GM19324 (cell line): ENCODE data around the gene RNF223.

Source experiments
- ATAC-seq: cut with Tn5 transposase; IDR thresholded peaks from one replicate; pipeline ENCODE4 v1.9.1; 2021; ENCODE audit warnings: mild to moderate bottlenecking, moderate library complexity; ENCODE audit not compliant: unreplicated experiment, low FRiP score

RNF223 gene

DNA sequence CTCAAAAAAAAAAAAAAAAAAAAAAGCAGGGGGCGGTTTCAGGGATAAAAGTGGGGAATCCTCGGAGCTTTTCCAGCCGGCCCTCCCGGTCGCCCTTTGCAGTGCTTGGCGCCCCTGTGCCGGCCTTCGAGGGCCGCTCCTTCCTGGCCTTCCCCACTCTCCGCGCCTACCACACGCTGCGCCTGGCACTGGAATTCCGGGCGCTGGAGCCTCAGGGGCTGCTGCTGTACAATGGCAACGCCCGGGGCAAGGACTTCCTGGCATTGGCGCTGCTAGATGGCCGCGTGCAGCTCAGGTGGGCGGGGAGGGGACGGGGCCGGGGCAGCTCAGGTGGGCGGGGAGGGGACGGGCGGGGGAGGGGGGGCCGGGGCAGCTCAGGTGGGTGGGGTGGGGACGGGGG lies 25.3 kb downstream of the RNF223 start:
- no peak for ATAC-seq

DNA sequence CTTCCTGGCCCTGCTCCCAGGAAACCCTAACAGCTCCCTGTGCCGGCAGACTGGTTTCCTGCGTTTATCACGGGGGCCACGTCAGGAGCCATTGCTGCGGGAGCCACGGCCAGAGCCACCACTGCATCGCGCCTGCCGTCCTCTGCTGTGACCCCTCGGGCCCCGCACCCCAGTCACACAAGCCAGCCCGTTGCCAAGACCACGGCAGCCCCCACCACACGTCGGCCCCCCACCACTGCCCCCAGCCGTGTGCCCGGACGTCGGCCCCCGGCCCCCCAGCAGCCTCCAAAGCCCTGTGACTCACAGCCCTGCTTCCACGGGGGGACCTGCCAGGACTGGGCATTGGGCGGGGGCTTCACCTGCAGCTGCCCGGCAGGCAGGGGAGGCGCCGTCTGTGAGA lies 26.1 kb downstream of the RNF223 start:
- no peak for ATAC-seq

DNA sequence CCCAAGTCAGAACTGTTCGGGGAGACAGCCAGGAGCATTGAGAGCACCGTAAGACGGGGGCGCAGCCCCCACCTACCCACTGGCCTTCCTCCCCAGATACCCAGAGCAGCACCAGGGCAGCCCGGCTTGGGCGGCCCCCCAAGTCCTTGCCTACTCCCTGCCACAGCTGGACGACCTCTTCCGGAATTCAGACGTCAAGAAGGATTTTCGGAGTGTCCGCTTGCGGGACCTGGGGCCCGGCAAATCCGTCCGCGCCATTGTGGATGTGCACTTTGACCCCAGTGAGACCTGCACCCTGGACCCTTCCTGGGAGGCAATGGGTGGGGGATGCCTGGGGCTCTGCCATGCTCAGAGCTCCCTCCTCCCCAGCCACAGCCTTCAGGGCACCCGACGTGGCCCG lies 26.7 kb downstream of the RNF223 start:
- no peak for ATAC-seq

DNA sequence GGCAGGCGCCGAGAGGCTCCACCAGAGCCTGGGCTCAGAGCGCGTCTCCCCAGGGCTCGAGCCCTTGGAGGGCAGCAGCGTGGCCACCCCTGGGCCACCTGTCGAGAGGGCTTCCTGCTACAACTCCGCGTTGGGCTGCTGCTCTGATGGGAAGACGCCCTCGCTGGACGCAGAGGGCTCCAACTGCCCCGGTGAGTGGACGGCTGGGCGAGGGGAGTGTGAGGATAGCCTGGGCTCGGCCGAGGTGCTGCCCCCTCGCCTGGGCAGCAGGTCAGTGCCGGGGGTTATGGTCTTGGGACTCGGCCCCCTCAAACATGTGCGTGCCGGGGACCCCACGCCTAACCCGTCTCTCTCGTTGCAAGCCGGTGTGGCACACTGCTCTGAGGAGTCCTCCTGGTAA lies 27.3 kb downstream of the RNF223 start:
- no peak for ATAC-seq

DNA sequence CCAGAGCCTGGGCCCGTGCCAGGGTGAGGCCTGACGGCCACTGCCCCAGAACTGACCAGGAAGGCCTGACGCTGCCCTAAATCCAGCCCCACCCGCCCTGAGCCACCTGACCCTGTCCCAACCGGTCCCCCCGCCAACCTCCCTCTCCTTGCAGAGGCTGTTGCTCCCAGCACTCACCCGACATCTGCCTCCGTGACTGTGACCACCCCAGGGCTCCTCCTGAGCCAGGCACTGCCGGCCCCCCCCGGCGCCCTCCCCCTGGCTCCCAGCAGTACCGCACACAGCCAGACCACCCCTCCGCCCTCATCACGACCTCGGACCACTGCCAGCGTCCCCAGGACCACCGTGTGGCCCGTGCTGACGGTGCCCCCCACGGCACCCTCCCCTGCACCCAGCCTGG lies 27.9 kb downstream of the RNF223 start:
- ATAC-seq: no peak

DNA sequence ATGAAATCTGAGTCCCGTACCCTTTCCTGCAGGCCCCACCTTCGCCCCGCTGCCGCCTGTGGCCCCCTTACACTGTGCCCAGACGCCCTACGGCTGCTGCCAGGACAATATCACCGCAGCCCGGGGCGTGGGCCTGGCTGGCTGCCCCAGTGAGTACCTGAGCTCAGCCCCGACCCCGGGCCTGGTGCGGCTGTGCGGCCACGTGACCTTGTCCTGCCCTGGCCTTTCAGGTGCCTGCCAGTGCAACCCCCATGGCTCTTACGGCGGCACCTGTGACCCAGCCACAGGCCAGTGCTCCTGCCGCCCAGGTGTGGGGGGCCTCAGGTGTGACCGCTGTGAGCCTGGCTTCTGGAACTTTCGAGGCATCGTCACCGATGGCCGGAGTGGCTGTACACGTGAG lies 29.0 kb downstream of the RNF223 start:
- no peak for ATAC-seq

DNA sequence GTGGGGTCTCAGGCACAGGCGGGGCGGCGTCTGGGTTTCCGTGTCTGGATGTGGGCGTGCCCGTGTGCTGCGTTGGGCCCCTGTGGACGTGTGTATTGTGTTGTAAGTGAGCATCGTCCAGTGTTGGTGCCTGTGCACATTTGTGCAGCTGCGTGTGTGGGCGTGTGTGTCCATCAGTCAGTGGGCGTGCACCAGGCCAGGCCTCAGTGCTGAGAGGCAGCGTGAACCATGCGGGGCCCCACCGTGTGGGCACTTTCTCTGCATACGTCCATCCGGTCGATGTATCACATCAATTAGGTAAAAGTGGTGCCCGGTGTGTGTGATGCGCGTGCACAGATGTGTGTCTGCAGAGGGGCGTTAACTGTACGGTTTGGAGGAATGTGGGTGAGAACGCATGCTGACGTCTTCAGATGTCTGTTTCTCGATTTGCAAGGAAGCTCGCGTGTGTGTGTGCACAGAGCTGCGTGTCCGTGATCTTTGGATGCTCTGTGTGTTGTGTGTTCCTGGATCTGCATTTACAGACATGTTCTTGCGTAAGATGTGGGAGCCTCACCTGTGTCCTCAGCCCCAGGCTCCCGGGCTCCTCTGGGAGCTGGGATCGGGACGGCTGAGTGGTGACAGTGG lies 29.5 kb downstream of the RNF223 start:
- ATAC-seq: no peak

DNA sequence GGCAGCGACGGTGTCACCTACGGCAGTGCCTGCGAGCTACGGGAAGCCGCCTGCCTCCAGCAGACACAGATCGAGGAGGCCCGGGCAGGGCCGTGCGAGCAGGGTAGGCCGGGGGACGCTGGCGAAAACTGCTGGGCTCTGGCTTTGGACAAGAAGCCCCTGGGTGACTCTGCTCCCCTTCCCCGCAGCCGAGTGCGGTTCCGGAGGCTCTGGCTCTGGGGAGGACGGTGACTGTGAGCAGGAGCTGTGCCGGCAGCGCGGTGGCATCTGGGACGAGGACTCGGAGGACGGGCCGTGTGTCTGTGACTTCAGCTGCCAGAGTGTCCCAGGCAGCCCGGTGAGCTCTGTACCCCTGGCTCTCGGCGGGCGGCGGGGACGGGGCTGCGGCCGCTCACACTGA lies 30.2 kb downstream of the RNF223 start:
- no peak for ATAC-seq

DNA sequence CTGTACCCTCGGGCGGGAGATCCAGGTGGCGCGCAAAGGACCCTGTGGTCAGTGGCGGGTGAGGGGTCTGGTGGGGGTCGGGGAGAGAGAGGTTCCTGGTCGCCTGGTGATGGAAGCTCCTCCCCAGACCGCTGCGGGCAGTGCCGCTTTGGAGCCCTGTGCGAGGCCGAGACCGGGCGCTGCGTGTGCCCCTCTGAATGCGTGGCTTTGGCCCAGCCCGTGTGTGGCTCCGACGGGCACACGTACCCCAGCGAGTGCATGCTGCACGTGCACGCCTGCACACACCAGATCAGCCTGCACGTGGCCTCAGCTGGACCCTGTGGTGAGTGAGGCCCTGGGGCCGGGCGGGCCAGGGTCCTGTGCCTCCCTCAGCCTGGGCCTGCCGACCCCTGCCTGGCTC lies 30.7 kb downstream of the RNF223 start:
- no peak for ATAC-seq

DNA sequence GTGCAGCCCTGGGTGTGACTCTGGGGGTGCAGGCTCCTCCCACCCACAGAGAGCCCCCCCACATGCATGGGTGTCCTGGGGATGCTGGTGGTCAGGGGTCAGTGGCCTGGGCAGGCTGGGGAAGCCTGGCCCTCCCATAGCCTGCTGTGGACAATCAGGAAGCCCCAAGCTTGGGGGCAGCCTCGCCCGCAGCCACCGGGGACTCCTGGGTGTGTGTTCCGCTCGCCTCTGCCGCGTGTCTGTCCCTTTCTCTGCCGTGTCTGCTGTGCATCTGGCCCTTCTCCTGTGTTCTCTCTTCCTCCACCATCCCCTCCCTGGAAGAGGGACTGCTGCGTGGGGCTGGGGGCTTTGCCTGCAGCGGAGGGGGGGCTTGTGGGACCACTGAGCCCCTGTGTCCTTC lies 31.3 kb downstream of the RNF223 start:
- no peak for ATAC-seq

DNA sequence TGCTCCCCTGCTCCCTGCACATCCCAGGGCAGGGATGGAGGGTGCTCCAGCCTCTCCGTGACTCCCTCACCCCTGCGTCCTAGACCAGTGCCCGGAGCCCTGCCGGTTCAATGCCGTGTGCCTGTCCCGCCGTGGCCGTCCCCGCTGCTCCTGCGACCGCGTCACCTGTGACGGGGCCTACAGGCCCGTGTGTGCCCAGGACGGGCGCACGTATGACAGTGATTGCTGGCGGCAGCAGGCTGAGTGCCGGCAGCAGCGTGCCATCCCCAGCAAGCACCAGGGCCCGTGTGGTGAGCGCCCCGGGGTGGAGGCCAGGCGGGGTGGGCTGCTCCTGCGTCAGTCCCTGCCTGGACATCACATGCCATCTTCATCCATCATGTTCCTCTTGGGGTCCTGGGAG lies 32.2 kb downstream of the RNF223 start:
- no peak for ATAC-seq

DNA sequence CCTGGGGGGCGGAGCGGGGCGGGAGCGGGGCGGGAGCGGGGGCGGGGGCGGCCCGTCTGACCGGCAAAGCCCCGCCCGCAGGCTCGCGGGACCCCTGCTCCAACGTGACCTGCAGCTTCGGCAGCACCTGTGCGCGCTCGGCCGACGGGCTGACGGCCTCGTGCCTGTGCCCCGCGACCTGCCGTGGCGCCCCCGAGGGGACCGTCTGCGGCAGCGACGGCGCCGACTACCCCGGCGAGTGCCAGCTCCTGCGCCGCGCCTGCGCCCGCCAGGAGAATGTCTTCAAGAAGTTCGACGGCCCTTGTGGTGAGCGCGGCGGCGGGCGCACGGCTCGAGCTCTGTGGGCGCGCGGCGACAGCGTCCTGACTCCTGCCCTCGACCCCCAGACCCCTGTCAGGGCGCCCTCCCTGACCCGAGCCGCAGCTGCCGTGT lies 33.0 kb downstream of the RNF223 start:
- no peak for ATAC-seq

DNA sequence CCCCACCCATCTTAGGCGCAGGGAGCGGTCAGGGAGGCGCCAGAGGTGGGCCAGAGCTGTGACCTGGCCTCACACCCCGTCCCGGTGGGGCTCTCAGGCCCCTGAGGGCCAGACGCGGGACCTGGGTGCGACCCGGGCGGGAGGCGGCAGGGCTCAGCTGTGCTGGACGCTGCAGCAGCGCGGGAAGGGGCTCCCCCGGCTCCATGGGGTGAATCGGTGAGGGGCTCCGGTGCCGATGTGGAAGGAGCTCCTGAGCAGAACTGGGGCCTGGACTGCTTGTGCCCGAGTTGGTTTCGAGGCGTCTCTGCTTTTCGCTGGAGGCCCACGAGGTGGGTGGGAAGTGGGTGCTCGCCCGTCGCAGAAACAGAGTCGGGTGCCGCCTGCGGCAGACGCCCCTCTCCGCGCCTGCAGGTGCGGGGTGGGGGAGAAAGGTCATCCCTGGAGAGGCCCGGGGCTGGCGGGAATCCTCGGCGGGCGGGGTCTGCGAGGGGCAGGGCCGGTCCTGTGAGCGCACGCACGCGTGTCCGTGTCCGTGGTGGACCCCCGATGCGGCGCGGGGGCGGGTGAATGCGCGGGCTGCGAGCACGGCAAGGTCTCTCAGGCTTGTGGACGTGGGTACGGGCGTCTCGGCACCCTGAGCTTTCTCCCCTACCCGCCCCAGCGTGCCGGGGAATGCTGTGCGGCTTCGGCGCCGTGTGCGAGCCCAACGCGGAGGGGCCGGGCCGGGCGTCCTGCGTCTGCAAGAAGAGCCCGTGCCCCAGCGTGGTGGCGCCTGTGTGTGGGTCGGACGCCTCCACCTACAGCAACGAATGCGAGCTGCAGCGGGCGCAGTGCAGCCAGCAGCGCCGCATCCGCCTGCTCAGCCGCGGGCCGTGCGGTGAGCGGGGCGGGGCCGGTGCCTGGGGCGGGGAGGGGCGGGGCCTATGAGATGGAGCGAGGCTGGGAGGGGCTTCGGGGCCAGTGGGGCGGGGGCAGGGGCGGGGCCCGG lies 33.8 kb downstream of the RNF223 start:
- ATAC-seq: no peak

DNA sequence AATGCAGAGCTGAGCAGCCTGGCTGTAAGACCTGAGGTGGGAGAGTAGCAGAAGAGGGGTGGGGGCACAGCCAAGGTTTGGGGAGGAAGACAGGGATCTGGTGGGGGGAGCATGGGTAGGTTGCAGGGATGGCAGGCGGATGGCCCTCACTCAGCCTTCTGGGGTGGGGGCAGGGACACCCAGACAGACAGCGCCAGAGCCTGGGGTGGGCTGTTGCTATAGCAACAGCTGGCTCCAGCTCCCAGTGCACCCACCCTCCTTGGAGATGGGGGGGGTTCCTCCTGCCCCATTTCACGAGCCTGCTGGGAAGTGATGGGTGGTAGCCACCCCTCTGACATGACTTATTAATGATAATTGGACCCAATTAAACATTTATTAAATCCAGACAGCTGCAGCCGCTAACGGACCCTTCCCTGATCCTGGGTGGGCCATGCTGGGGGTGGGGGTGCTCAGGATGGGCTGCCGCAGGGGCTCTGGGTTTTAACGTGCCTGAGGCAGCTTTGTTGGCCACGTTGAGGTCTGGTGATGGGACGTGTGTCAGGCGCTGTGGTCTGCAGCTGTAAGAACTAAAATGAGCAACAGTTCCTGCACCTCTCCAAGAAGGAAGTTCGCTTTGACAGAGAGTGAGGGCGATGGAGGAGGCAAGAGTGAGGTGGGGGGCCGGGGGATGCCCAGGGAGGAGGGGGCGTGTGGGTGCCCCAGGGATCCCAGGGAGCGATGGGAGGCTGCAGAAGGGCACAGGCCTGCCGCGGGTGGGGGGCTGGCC lies 34.8 kb downstream of the RNF223 start:
- no peak for ATAC-seq

DNA sequence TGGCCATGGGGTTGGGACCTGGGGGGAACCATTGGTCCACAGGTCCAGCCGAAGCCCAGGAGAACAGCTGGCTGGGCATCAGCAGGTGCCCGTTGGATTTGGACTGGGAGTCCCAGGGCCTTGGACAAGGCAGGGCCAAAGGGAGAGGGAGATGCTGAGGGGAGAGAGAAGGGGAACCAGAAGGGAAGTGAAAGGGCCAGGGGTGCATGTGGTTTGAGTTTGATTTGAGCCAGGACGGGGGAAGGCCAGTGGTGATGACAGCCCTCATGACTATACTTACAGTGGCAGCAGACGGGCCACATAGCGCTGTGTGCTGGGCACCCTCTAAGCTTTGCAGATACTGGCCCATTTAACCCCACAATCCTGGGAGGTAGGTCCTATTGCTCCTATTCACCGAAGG lies 35.4 kb downstream of the RNF223 start:
- ATAC-seq: no peak

DNA sequence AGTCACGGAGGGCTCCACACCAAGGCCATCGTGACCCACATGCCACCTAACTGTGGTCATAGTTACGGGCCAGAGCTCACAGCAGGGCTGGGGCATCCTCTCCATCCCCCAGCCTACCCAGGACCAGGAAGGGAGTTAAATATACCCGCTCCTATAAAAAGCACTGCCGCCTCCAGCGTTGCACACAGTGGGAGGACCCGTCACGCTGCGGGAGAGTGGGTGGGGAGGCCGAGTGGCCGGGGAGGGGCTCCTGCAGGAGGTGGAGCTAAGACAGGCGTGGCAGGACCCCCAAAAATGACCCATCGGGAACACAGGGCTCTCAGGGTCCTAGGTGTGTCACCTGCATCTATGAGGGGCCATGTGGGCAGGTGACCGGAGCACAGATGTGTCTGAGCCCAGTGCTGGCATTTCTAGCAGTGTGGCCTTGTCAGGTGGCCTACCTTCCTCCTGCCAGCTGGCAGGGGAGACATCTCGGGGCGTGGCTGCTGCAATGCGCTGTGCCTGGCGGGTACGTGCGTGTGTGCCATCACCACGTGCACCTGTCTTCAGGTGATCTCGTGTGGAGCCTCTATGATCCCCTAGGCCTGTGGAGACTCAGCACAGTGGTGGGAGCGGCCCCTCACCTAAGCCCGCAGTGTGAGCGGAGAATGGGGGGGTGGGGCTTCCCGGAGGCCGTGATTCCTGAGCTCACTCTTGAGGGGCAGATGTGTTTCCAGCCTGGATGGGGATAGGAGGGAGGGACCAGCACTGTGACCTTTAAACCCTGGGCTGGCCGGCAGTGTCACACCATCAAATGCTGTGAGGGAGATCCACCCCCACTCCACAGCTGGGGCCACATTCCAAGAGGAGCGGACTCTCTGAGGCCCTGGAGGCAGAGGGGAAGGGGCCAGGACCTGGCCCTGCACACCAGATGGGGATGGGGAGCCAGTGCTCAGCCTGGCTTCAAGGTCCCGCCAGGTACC lies 36.5 kb downstream of the RNF223 start:
- no peak for ATAC-seq

DNA sequence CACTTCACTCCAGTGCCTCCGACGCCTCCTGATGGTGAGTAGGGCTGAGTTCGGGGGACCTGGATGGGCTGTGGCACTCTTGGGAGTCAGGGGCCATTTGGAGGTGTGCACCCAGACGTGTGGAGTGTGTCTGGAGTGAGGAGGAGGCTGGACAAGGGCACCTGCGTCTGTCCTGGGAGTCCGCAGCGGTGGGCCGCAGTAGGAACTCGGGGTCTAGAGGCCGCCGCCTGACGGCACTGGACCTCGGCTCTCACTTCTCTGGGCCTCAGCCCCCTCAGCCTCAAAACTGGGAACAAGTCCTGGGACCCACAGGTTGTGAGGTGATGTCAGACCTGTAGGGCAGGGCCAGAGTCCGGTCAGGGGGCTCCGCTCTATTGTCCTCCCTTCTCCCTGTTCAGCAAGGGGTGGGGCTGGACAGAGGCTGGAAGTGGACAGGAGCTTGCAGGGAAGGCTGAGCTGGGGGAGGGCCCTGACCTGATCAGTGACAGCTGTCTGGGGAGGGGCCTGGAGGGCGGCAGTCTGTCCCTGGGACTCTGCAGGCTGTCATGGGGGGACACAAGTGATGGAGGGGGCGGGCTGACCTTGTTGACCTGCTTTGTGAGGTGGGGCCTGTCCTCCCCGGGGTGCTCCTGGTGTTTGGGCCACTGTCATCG lies 38.7 kb downstream of the RNF223 start:
- no peak for ATAC-seq

DNA sequence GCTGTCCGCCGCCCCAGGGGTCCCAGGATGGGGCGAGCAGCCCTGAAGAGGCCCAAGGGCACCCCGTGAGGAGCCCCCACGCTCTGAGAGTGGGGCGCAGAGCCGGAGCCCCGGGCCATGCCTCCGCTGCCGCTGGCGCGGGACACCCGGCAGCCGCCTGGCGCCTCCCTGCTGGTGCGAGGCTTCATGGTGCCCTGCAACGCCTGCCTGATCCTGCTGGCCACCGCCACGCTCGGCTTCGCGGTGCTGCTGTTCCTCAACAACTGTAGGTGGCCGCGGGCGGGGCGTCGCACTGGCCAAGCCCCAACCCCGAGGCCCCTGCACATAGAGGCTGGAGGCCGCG lies 39.7 kb downstream of the RNF223 start:
- no peak for ATAC-seq

DNA sequence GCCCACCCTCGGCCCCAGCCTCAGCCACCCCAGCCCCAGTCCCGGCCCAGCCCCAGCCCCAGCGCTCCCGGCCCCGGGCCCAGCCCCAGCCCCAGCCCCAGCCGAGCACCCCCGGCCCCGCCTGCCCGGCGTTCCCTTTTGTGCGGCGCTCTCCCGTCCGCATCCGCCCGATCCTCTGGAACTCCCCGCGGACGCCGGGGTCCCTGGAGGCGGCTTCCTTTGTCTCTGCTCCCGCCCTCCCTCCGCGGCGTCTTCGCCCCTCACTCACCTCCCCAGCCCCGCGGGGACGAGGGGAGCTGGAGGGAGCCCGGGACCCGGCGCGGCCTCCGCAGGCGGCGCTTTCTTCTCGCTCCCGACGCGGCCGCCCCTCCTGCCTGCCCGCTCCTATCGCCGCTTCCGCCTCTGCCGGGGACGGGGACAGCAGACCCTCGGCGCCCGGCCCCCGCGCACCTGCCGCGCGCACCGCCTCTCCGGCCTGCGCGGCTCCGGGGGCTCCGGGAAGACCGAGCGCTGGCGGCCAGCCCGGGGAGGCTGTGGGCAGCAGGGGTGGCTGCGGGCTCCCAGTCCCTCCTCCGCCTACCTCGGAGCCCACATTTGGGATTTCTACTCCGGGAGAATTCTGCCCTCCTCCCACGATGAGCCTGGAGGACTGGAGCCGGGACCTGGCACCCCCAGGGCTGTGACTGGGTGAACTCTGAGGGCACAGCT lies 40.2 kb downstream of the RNF223 start:
- ATAC-seq: no peak
